ENCODE measurements around the gene DUSP10. TPM values are rescaled to one million over a fixed set of nuclear protein-coding genes. Genes with fewer than 3 reads are reported as not detected.

DUSP10 gene
- total and polyA plus RNA-seq, 2 donors (not counting 1 experiment from before 2014, with no cell fraction given): 22.8 to 37.7 TPM

DNA sequence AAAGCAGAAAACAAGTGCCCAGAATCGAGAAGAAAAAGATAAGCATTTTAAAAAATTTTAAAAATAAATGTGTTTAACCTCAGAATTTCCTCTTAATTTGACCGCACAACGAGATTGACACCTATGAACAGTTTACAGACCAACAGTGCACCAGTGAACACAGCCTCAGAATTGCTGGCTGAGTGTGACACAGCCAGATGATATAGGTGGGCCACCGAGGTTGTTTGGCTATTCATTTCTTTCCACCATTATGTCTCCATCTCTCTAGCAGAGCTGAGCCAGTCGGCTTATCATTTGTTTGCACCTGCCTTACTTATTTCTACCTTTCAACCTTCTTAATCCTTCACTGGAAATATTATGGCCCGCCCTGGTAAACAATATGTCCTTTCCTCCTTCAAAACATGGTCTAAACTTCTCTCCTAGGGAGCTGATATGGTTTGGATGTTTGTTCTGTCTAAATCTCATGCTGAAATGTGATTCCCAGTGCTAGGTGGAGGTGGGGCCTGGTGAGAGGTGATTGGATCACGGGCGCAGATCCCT lies 86.1 kb downstream of the DUSP10 start:
- H3K4me3 Mint-ChIP-seq: no peak overlapping the region
- Histone ChIP-seq H3K79me2 (ENCODE audit: control insufficient read depth, insufficient read depth, low read length) (no peaks in the 10 kb centered on the region), H3K9me3 (ENCODE audit: control extremely low read depth in 1 of 3, control insufficient read depth in 2 of 3, insufficient read depth in 1 of 3, low read length in 2 of 3) (no peaks in the 10 kb centered on the region), H3K9ac (ENCODE audit: low read length) (no peak overlapping the region), H3K36me3 (replicated peaks in 1 of 2; ENCODE audit: control extremely low read depth in 1 of 2, control insufficient read depth in 1 of 2, extremely low read depth in 1 of 2, insufficient read depth in 2 of 2, low read length in 1 of 2) (no peaks in the 10 kb centered on the region), H3K27me3 (replicated peaks in 1 of 4; ENCODE audit: control extremely low read depth in 1 of 4, control insufficient read depth in 3 of 4, insufficient read depth in 4 of 4, low read length in 3 of 4) (no peaks in the 10 kb centered on the region), H3K4me1 (ENCODE audit: control insufficient read depth in 2 of 2, insufficient read depth in 2 of 2, low read length in 2 of 2) (no peaks in the 10 kb centered on the region), H4K20me1 (ENCODE audit: control insufficient read depth, insufficient read depth, low read length, poor library complexity, severe bottlenecking) (no peaks in the 10 kb centered on the region), H2AFZ (ENCODE audit: insufficient read depth, low read depth, low read length, poor library complexity, severe bottlenecking) (no peak overlapping the region), H3K27ac (ENCODE audit: low read length in 2 of 2) (no peak overlapping the region), H3K4me3 (ENCODE audit: control extremely low read depth in 1 of 5, extremely low read depth in 1 of 5, insufficient read depth in 1 of 5, low read depth in 2 of 5, low read length in 4 of 5) (no peak overlapping the region), H3K4me2 (replicated peaks; ENCODE audit: low read depth, low read length, poor library complexity, severe bottlenecking) (no peak overlapping the region)
- TF ChIP-seq, protein P1, sequence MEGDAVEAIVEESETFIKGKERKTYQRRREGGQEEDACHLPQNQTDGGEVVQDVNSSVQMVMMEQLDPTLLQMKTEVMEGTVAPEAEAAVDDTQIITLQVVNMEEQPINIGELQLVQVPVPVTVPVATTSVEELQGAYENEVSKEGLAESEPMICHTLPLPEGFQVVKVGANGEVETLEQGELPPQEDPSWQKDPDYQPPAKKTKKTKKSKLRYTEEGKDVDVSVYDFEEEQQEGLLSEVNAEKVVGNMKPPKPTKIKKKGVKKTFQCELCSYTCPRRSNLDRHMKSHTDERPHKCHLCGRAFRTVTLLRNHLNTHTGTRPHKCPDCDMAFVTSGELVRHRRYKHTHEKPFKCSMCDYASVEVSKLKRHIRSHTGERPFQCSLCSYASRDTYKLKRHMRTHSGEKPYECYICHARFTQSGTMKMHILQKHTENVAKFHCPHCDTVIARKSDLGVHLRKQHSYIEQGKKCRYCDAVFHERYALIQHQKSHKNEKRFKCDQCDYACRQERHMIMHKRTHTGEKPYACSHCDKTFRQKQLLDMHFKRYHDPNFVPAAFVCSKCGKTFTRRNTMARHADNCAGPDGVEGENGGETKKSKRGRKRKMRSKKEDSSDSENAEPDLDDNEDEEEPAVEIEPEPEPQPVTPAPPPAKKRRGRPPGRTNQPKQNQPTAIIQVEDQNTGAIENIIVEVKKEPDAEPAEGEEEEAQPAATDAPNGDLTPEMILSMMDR (IDR thresholded peaks at IDR 0.05): no peak
- no peak for TF ChIP-seq EZH2 (IDR thresholded peaks at IDR 0.05; ENCODE audit: borderline replicate concordance, insufficient read depth, low read depth, low read length, poor library complexity, severe bottlenecking)
- H3K4me1 Mint-ChIP-seq: no peaks in the 10 kb centered on the region
- POLR2A ChIA-PET: no interaction called here
- no peak for ATAC-seq (ENCODE audit: low read depth)
- no peak overlapping the region for H3K27ac Mint-ChIP-seq
- no peak for DNase-seq
- CTCF ChIA-PET: interaction anchor here (1.5 kb wide), 1 partner anchor 10 kb away, joined by 3 read pairs; no protein-coding TSS in a partner anchor
- no peaks in the 10 kb centered on the region for H3K27me3 Mint-ChIP-seq
- no peaks in the 10 kb centered on the region for H3K9me3 Mint-ChIP-seq (ENCODE audit: insufficient read depth)
- WGBS (ENCODE audit: insufficient coverage): 83% methylated on average over 5 of the region's 8 CpGs
- intact Hi-C loops (cut with micrococcal nuclease): no loop called here

Data from B cell (primary cell).